ENCODE results near the gene WAC. TPM values are rescaled to one million over a fixed set of nuclear protein-coding genes. Genes with fewer than 3 reads are reported as not detected.
"Not testable (repeated sequence)": the region's sequence is repeated elsewhere in the genome, so short reads cannot be mapped to it uniquely, and the experiment has no call there.

The WAC gene, protein sequence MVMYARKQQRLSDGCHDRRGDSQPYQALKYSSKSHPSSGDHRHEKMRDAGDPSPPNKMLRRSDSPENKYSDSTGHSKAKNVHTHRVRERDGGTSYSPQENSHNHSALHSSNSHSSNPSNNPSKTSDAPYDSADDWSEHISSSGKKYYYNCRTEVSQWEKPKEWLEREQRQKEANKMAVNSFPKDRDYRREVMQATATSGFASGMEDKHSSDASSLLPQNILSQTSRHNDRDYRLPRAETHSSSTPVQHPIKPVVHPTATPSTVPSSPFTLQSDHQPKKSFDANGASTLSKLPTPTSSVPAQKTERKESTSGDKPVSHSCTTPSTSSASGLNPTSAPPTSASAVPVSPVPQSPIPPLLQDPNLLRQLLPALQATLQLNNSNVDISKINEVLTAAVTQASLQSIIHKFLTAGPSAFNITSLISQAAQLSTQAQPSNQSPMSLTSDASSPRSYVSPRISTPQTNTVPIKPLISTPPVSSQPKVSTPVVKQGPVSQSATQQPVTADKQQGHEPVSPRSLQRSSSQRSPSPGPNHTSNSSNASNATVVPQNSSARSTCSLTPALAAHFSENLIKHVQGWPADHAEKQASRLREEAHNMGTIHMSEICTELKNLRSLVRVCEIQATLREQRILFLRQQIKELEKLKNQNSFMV
- 135 and 136 TPM in 2 replicates for total RNA-seq

DNA sequence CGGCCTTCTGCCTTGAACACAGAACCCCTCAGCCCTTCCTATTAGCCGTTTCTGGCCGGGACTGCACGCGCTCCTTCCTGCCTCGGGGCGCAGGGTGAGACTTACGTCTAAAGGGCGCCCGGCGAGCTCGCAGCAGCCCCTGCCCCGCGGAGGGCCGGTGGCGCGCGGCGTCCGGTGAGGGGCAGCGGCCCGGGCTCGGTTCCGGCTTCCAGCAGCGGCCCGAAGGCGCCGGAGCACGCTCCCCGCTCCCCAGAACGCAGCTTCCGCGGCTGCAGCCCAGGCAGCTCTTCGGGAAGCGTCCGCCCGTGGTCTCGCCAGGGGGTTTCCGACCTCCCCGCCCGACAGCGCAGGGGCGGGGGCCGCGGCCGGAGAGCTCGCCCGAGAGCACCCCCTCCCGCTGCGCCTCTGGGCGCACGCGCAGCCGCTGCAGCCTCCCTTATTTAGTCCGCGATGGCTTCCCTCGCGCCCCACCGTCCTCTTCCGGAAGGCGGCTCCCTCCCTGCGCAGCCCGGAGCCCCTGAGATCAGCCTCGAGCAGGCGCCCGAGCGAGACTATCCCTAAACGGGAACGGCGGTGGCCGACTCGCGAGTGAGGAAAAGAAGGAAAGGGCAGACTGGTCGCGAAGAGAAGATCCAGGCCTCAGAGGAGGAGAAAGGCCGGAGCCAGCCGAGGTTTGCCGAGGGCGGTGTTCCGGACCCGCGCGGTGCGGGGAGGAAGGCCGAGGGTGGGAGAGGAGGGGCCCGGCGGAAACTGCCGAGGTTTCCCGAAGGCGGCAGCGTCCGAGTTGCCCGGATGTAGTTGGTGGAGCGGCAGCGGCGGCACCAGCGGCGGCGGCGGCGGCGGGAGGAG lies at the start of gene WAC:
Gene WAC, plus strand, starts transcription at position 782 of the 849 bp plus-strand sequence. CDS start 462 bp downstream, outside the sequence.
- intact Hi-C loops (cut with micrococcal nuclease) = loop anchor here (1.0 to 5.0 kb wide), 7 partner anchors 100 to 1432 kb away; partner anchors contain the start of genes ANKRD26, BAMBI, MASTL and MPP7

DNA sequence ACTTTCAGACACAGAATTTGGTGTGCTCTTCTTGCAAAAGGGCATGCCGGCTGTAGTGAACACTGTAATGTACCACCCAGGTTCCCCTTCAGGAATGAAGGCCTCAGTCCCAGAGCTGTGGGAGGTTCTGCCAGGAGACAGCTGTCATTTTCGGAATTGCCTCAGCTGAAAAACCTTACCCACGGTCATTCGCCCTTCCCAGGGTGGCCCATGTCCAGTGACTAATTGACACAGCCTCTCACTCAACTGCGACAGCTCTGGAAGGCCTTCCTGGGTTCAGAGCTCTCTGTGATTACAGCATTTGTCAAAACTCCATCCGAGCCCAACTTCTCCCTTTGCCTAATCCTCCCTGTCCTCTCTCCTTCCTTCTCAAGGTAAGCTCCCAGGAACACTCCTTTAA lies 43.7 kb upstream of the WAC start:
- intact Hi-C loops (cut with micrococcal nuclease) = no loop called here

DNA sequence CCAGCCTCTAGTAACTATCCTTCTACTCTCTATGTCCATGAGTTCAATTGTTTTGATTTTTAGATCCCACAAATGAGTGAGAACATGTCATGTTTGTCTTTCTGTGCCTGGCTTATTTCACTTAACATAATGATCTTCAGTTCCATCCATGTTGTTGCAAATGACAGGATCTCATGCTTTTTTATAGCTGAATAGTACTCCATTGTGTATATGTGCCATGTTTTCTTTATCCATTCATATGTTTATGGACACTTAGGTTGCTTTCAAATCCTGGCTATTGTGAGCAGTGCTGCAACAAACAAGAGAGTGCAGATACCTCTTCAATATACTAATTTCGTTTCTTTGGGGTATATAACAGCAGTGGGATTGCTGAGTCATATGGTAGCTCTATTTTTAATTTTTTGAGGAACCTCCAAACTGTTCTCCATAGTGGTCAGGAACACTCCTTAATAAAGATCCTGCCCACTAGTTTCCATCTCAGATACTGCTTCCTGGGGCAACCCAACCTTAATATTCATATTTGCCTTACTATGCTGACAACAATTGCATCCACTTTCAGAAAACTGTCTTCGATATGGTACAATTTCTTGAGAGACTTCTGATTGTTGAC lies 42.6 kb upstream of the WAC start:
- intact Hi-C loops (cut with micrococcal nuclease) = not testable (repeated sequence)

DNA sequence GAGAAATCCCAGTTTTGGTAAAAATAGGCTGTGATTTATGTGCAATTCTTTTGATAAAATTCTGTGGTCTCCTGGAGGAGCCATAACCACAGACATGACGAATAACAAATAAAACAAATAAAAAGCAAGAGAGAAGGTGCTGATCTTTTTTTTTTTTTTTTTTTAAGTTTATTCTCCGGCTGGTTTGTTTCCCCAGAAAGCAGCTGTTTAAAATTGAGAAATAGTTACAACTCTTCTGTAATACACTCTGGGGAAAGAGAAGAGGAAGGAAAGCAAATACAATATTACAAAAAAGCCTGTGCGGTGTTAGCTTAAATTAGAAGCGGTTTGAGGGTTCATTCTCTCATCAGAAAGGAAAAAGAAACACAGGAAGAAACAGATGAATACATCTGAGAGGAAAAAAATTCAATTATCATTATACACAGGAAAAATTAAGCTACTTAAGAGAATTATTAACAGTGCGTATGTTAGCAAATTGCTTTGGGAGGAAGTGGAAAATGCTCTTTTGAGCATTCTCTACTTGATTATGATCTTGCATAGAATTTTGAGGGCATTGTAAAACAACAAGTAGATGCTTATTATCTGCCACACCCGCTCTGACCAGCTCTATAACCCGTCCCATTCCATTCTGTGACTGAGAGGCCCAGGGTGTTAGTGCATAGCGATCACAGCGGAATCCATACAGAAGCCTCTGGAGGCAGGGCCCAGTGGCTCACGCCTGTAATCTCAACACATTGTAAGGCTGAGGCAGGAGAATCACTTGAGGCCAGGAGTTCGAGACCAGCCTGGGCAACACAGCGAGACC lies 40.6 kb upstream of the WAC start:
- intact Hi-C loops (cut with micrococcal nuclease) = no loop called here

DNA sequence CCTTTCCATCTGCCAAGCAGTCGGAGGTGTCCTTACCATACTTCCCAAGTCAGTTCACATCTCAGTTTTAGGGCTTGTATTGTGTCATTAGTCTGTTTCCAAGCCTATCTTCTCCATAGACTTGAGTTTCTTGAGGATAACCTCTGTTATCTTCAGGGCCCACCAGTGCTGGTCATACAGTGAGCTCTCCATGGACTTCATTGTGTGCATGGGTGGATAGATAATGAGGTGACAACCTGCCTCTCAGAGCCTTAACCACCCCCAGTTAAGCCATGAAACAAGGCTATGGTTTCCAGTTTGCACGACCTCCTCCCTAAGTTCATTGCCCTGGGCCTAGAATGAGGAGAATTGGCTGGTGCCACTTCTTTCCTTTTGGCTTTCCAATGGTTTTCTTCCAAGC lies 38.5 kb upstream of the WAC start:
- intact Hi-C loops (cut with micrococcal nuclease) = no loop called here

DNA sequence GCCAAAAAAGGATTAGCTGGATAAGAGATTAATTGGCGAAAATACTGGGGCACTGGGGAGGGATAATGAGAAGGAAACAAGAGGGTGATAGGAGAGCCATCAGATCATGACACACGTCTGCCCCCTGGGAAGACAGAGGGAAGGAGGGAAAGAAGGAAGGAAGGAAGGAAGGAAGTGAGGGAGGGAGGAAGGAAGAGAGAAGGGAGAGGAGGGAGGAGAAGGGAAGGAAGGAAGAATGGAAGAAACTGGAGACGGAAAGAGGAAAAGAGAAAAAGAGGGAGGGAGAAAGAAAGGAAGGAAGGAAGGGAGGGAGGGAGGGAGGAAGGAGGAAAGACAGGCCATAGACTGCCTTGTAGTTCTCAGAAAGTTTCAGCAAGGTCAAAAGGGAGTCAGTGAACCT lies 37.8 kb upstream of the WAC start:
- intact Hi-C loops (cut with micrococcal nuclease) = no loop called here

GRCh38 chr10:28496017-28496416 lies 36.9 kb upstream of the WAC start:
- intact Hi-C loops (cut with micrococcal nuclease) = no loop called here

- intact Hi-C loops (cut with micrococcal nuclease) = no loop called here
These were observed 36.4 kb upstream of the WAC start for GRCh38 chr10:28496481-28496961.

DNA sequence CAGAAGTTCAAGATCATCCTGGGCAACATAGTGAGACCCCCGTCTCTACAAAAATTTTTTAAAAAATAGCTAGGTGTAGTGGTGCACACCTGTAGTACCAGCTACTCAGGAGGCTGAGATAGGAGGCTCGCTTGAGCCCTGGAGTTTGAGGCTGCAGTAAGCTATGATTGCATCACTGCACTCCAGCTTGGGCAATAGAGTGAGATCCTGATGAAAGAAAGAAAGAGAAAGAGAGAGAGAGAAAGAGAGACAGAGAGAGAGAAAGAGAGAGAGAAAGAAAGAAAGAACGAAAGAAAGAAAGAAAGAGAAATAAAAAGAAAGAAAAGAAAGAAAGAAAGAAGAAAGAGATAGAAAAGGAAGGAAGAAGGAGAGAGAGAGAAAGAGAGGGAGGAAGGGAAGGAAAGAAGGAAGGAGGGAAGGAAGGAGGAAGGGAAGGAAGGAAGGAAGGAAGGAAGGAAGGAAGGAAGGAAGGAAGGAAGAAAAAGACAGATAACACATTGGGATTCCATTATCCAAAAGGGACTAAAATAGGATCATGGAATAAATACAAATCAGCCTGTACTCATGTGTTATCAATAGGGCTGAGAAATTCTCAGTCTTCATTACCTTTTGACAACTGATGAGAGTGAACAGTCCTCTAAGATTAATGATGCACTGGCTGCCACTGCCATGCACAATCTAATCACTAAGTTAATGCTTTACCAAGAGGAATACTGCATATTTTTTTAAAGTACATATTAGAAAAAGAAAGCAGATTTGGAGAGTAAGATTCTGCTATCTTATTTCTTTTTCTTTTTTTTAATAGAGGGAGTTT lies 35.4 kb upstream of the WAC start:
- intact Hi-C loops (cut with micrococcal nuclease) = no loop called here

GRCh38 chr10:28500203-28500602 lies 32.7 kb upstream of the WAC start:
- intact Hi-C loops (cut with micrococcal nuclease) = not testable (repeated sequence)

GRCh38 chr10:28503114-28503513 lies 29.8 kb upstream of the WAC start:
- intact Hi-C loops (cut with micrococcal nuclease) = no loop called here

DNA sequence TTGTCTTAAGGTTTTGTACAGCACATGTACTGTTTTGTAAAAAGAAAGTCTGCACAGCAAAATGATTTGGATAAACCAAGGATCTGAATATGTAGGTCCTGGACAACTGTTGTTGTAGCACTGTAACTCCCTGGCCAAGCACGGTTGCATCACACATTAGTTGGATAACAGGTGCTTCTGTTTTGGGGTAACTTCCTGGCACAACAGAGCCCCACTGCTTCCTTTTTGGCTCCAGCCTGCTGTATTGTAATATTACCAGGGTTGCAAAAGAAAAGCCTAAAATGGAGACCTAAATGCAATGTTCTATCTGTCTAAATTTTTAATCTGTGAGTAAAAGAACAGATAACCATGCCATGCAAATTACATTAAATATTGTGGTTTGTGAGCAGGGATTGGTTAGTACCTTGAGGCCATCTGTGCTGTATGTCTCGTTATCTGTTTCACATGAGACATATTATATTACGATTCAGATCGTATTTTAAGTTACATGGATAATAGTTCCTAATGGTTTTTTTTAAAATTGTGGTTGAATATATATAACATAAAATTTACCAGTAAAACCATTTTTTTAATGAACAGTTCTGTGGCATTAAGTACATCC lies 27.5 kb upstream of the WAC start:
- intact Hi-C loops (cut with micrococcal nuclease) = no loop called here

- intact Hi-C loops (cut with micrococcal nuclease) = no loop called here
These were observed 24.5 kb upstream of the WAC start for GRCh38 chr10:28508304-28508925.

DNA sequence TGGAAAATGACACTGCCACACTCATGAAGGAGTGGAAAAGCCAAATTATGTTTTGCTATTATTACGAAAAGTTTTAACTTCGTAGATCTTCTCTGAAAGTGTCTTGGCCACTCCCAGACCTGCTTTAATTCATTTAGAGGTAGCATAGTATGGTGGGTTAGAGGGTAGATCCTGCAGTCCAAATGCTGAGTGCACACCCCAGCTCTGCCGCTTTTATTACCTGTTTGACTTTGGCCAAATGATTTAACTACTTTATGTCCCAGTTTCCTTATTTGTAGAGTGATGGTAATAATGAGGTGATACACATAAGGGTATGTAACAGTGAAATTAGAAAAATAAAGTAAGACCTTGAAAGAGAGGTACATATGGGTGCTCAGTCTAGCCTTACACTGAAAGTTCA lies 23.6 kb upstream of the WAC start:
- intact Hi-C loops (cut with micrococcal nuclease) = no loop called here

GRCh38 chr10:28514648-28515047 lies 18.3 kb upstream of the WAC start:
- intact Hi-C loops (cut with micrococcal nuclease) = no loop called here

GRCh38 chr10:28520346-28520745 lies 12.6 kb upstream of the WAC start:
- intact Hi-C loops (cut with micrococcal nuclease) = no loop called here

DNA sequence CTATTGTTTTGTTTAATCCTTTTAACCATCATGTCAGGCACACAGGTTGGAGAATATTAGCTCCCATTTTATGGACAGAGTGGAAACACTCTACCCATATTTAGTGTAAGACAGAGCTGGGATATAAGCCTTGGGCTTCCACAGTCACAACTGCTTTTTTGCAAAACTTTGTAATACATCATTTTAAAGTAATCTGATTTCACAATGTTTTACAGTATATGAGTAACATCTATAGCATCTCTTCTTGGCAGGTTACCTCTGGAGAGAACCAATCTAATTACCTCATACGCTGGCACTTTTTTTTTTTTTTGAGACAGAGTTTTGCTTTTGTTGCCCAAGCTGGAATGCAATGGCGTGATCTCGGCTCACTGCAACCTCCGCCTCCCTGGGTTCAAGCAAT lies 12.1 kb upstream of the WAC start:
- intact Hi-C loops (cut with micrococcal nuclease) = not testable (repeated sequence)

DNA sequence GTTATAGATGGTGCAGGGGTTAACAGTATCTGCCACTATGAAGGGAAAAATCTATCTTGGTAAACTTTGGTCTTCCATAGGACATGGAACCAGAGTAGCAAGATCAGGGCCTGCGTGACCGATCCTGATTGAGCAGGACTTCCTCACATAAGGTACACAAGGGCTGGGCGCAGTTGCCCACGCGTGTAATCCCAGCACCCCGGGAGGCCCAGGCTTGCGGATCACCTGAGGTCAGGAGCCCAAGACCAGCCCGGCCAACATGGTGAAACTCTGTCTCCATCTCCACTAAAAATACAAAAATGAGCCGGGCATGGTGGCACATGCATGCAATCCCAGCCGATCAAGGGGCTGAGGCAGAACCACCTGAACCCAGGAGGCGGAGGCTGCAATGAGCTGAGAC lies 11.0 kb upstream of the WAC start:
- intact Hi-C loops (cut with micrococcal nuclease) = not testable (repeated sequence)
